HepG2 (cell line): ENCODE data around the gene ENDOG. TPM values are rescaled to one million over a fixed set of nuclear protein-coding genes. Genes with fewer than 3 reads are reported as not detected.
A peak's percentile ranks its signal among the peaks of the same experiment; 100 is the strongest.

Source experiments
- AGO1 ChIP-seq: fragments of 200-400 bp; formaldehyde crosslinking; IDR thresholded peaks from 2 replicates; pipeline ENCODE4 v1.6.1; 2017; ENCODE audit warnings: mild to moderate bottlenecking, low read depth, low read length, moderate library complexity; ENCODE audit not compliant: poor library complexity, severe bottlenecking
- CSRNP2 ChIP-seq: sonication (generic); formaldehyde crosslinking; conservative IDR thresholded peaks from 2 replicates; pipeline ENCODE4 v1.8.0; 2022; ENCODE audit warnings: low read depth, missing genetic modification reagents
- ELF3 ChIP-seq: IDR thresholded peaks from 2 replicates; pipeline ENCODE4 v1.6.1; 2016; ENCODE audit warnings: missing genetic modification reagents, missing compliant biosample characterization
- FOSL2 ChIP-seq: sonication (generic); formaldehyde crosslinking; IDR thresholded peaks from 2 replicates; pipeline ENCODE4 v1.4.0; 2020; ENCODE audit warnings: missing genetic modification reagents
- JUNB ChIP-seq: sonication (generic); formaldehyde crosslinking; IDR thresholded peaks from 2 replicates; pipeline ENCODE4 v1.8.0; 2022; ENCODE audit warnings: missing genetic modification reagents, mild to moderate bottlenecking, borderline replicate concordance
- KDM4B ChIP-seq: sonication (generic); formaldehyde crosslinking; IDR thresholded peaks from 2 replicates; pipeline ENCODE4 v1.4.0; 2020; ENCODE audit warnings: missing genetic modification reagents
- MED1 ChIP-seq: sonication (generic); formaldehyde crosslinking; IDR thresholded peaks from 2 replicates; pipeline ENCODE4 v1.4.0; 2020; ENCODE audit warnings: missing genetic modification reagents
- NAIF1 ChIP-seq: sonication (generic); formaldehyde crosslinking; IDR thresholded peaks from 2 replicates; pipeline ENCODE4 v1.5.0; 2020; ENCODE audit warnings: mild to moderate bottlenecking, missing genetic modification reagents, borderline replicate concordance
- REST ChIP-seq, 2 experiments: IDR thresholded peaks; 2 replicates each; pipeline ENCODE4 v1.6.1; 2011 to 2012; ENCODE audit warnings: low read length in 2 of 2, borderline replicate concordance in 1 of 2, low read depth in 1 of 2, mild to moderate bottlenecking in 1 of 2, moderate library complexity in 1 of 2
- SMARCE1 ChIP-seq: fragments of 450-650 bp; IDR thresholded peaks from 2 replicates; pipeline ENCODE4 v1.6.1; 2017; ENCODE audit warnings: borderline replicate concordance
- SNRNP70 ChIP-seq: fragments of 200-400 bp; formaldehyde crosslinking; IDR thresholded peaks from 2 replicates; pipeline ENCODE4 v1.6.1; 2017; ENCODE audit warnings: mild to moderate bottlenecking, low read depth, low read length, moderate library complexity
- ZBTB46 ChIP-seq: sonication (generic); formaldehyde crosslinking; IDR thresholded peaks from 2 replicates; pipeline ENCODE4 v1.4.0; 2020; ENCODE audit warnings: mild to moderate bottlenecking, missing genetic modification reagents, borderline replicate concordance
- ZFP90 ChIP-seq: sonication (generic); formaldehyde crosslinking; IDR thresholded peaks from 2 replicates; pipeline ENCODE4 v1.8.0; 2022; ENCODE audit warnings: missing genetic modification reagents, mild to moderate bottlenecking, inconsistent platforms, borderline replicate concordance
- ZIK1 ChIP-seq: sonication (generic); formaldehyde crosslinking; IDR thresholded peaks from 2 replicates; pipeline ENCODE4 v1.5.0; 2020; ENCODE audit warnings: mild to moderate bottlenecking, low read depth, missing genetic modification reagents, borderline replicate concordance
- ZNF124 ChIP-seq: sonication (generic); formaldehyde crosslinking; IDR thresholded peaks from 2 replicates; pipeline ENCODE4 v1.4.0; 2020; ENCODE audit warnings: missing genetic modification reagents
- ZNF224 ChIP-seq: sonication (generic); formaldehyde crosslinking; IDR thresholded peaks from 2 replicates; pipeline ENCODE4 v1.5.0; 2020; ENCODE audit warnings: mild to moderate bottlenecking, missing genetic modification reagents
- ZNF34 ChIP-seq: sonication (generic); formaldehyde crosslinking; IDR thresholded peaks from 2 replicates; pipeline ENCODE4 v1.4.0; 2020; ENCODE audit warnings: mild to moderate bottlenecking, missing genetic modification reagents, borderline replicate concordance
- ZNF496 ChIP-seq: sonication (generic); formaldehyde crosslinking; IDR thresholded peaks from 2 replicates; pipeline ENCODE4 v1.8.1; 2023; ENCODE audit warnings: mild to moderate bottlenecking, moderate library complexity, missing genetic modification reagents; ENCODE audit not compliant: insufficient replicate concordance
- ZNF816 ChIP-seq: sonication (generic); formaldehyde crosslinking; IDR thresholded peaks from 2 replicates; pipeline ENCODE4 v1.8.0; 2022; ENCODE audit warnings: missing genetic modification reagents, mild to moderate bottlenecking, borderline replicate concordance
- polyA plus RNA-seq, 8 experiments: library from polyadenylated mRNA; depleted of rRNA in 3 of 8; stranded (reverse) in 7 of 8; unstranded in 1 of 8; fragments of >200 nt; fragmentation: Illumina TruSeq in 4 of 8; extraction: Trizol in 4 of 8; gene quantifications; 2 replicates each; pipeline versions ENCODE4 v1.2.1 to v1.2.3, GENCODE V29; 2011 to 2016; ENCODE audit warnings: low read depth in 4 of 8, missing spikeins in 1 of 8, mixed read lengths in 1 of 8; ENCODE audit not compliant: insufficient read depth in 1 of 8
- total RNA-seq, 5 experiments: library from RNA; depleted of rRNA; stranded (reverse); fragments of >200 nt; fragmentation: Illumina TruSeq; extraction: Trizol; gene quantifications; 2 replicates each; pipeline ENCODE4 v1.2.3, GENCODE V29; 2016; ENCODE audit warnings: low read depth in 1 of 5

ENDOG gene
- total and polyA plus RNA-seq, 2 of the 13 experiments (the other 11 are each of a cell fraction or from before 2014, with no cell fraction given) = 26.3 to 28.8 TPM

GRCh38 chr9:128786681-128787601 lies 31.4 kb upstream of the ENDOG start, which contains the start of gene TBC1D13 (continued):
- TF ChIP-seq ZBTB46 (CRISPR knock-in tag) (no peak), CSRNP2 (CRISPR knock-in tag) (0 out of 2 replicates have a peak, but pooled peaks have one; percentile 65), ZNF34 (peak; percentile 49; the same call in 1 of the 2 replicates), ZNF496 (no peak), ELF3 (peak; percentile 83), KDM4B (0 out of 2 replicates have a peak, but pooled peaks have one; percentile 65), ZNF124 (CRISPR knock-in tag) (peak; percentile 63; the same call in 1 of the 2 replicates), REST (IDR thresholded peaks at IDR 0.05; ENCODE audit: borderline replicate concordance in 1 of 2, low read depth in 1 of 2, low read length in 2 of 2) (peak in 1 of 2 experiments; percentile 21; a peak in 1 of 4 replicates), SMARCE1 (no peak), SNRNP70 (no peak), ZNF224 (CRISPR knock-in tag) (peak; percentile 97), ZFP90 (CRISPR knock-in tag) (peak; percentile 86; the same call in 1 of the 2 replicates), FOSL2 (CRISPR knock-in tag) (peak; percentile 64), AGO1 (no peak), MED1 (CRISPR knock-in tag) (peak; percentile 86), ZNF816 (CRISPR knock-in tag) (peak; percentile 98), NAIF1 (peak; percentile 88; the same call in 1 of the 2 replicates), ZIK1 (peak; percentile 97), JUNB (CRISPR knock-in tag) (peak; percentile 77; the same call in 1 of the 2 replicates)
